HG03066 (cell line): ENCODE measurements around the gene RINL.

Experiments
- ATAC-seq: cut with Tn5 transposase; IDR thresholded peaks from one replicate; pipeline ENCODE4 v1.9.1; 2021; ENCODE audit warnings: low read depth; ENCODE audit not compliant: unreplicated experiment

The RINL gene

GRCh38 chr19:38877781-38878574 lies at the start of gene RINL:
RINL (minus strand) TSS chr19:38878275; CDS start chr19:38876742, 1,533 bp downstream.
- ATAC-seq = no peak

- ATAC-seq = no peak
Observed at GRCh38 chr19:38924388-38924787, 46.3 kb upstream of the RINL start.

- ATAC-seq = no peak
Observed at GRCh38 chr19:38922482-38922881, 44.4 kb upstream of the RINL start.

- ATAC-seq = no peak
Observed at GRCh38 chr19:38921420-38922274, 43.6 kb upstream of the RINL start.

GRCh38 chr19:38920602-38921419 lies 42.7 kb upstream of the RINL start:
- no peak for ATAC-seq

- ATAC-seq = no peak
Observed at GRCh38 chr19:38919837-38920601, 41.9 kb upstream of the RINL start.

- no peak for ATAC-seq
Observed at GRCh38 chr19:38918526-38918925, 40.5 kb upstream of the RINL start.

GRCh38 chr19:38917921-38918491 lies 39.9 kb upstream of the RINL start:
- ATAC-seq = no peak

- no peak for ATAC-seq
Observed at GRCh38 chr19:38917516-38917915, 39.4 kb upstream of the RINL start.

- ATAC-seq = no peak
Observed at GRCh38 chr19:38915329-38916321, 37.5 kb upstream of the RINL start.

GRCh38 chr19:38913958-38914357 lies 35.9 kb upstream of the RINL start:
- no peak for ATAC-seq

- no peak for ATAC-seq
Observed at GRCh38 chr19:38912600-38913514, 34.8 kb upstream of the RINL start.

- ATAC-seq = no peak
Observed at GRCh38 chr19:38911388-38912001, 33.4 kb upstream of the RINL start.

- ATAC-seq = no peak
Observed at GRCh38 chr19:38910488-38910887, 32.4 kb upstream of the RINL start.

GRCh38 chr19:38908911-38909310 lies 30.8 kb upstream of the RINL start:
- no peak for ATAC-seq

- ATAC-seq = no peak
Observed at GRCh38 chr19:38907670-38908069, 29.6 kb upstream of the RINL start.

- no peak for ATAC-seq
Observed at GRCh38 chr19:38907227-38907626, 29.2 kb upstream of the RINL start.
